ENCODE data around the gene OR2V2. TPM values are rescaled to one million over a fixed set of nuclear protein-coding genes. Genes with fewer than 3 reads are reported as not detected.

Gene OR2V2
- total RNA-seq, 1 experiment from 2014 or later: not detected

DNA sequence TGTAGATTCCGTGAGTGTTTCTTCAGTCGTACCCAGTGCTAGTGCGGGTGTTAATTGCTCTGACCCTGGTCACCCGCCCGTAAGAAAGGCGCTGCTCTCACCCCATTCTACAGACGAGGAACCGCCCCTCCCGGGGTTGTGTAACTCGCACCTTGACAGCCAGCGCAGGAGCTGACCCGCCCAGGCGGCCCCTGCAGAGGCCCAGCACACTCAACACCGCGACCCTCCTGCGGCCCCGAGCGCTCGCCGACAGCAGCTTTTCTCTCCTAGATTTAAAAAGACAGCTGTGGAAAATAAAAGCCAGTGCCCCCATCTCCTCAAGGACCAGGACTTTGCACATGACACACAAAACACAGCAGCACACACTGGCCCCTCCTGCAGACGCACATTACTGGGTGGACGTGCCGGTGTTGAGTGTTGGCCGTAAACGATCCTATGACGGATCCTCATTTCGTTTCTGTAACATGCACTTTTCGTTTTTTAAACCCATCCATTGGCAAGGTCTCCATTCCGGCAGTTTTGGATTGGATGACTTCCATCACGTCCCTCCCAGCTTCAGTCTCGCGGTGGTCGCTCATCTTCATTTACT lies 22.9 kb downstream of the OR2V2 start:
- H3K9ac ChIP-seq (ENCODE audit: extremely low read depth, insufficient read length, low read length): no peak overlapping the region
- DNase-seq: peak; percentile 76
- H3K27me3 Mint-ChIP-seq (ENCODE audit: low read depth): peaks cover 68% of the 10 kb centered on the region

More for the DNA sequence above, 22.9 kb downstream of the OR2V2 start:
- Histone ChIP-seq H3K79me2 (ENCODE audit: insufficient read depth, low read length) (no peaks in the 10 kb centered on the region), H2BK15ac (ENCODE audit: low read depth, low read length) (no peak overlapping the region), H3K4me2 (ENCODE audit: insufficient read depth, insufficient read length, low read length) (peak overlapping the region; percentile 89), H2BK5ac (ENCODE audit: insufficient read length, low read length) (no peak overlapping the region), H4K5ac (ENCODE audit: insufficient read length, low read depth, low read length) (no peak overlapping the region), H3K4me1 (ENCODE audit: insufficient read depth, low read length) (peaks cover 3% of the 10 kb centered on the region; the same call in 1 of the 2 replicates), H2BK120ac (ENCODE audit: low read depth, low read length, poor library complexity, severe bottlenecking) (no peak overlapping the region), H4K91ac (ENCODE audit: insufficient read length, low read depth, low read length) (no peak overlapping the region), H3K4ac (ENCODE audit: low read depth, low read length) (no peak overlapping the region), H4K20me1 (ENCODE audit: control insufficient read depth, insufficient read depth, insufficient read length) (no peaks in the 10 kb centered on the region), H3K14ac (ENCODE audit: insufficient read depth, low read length) (no peak overlapping the region), H2BK20ac (ENCODE audit: low read depth, low read length, poor library complexity, severe bottlenecking) (no peak overlapping the region), H3T11ph (ENCODE audit: low read length) (no peak overlapping the region), H3K9me3 (ENCODE audit: control insufficient read depth, low read depth, low read length) (no peaks in the 10 kb centered on the region), H2AK5ac (ENCODE audit: insufficient read length, low read length) (no peak overlapping the region), H2AFZ (ENCODE audit: low read length) (peak overlapping the region; percentile 1), H3K56ac (ENCODE audit: insufficient read length, low read depth, low read length) (no peak overlapping the region), H3K23me2 (ENCODE audit: insufficient read length, low read depth, low read length, poor library complexity, severe bottlenecking) (peaks cover 15% of the 10 kb centered on the region), H3K18ac (ENCODE audit: insufficient read length, low read depth, low read length) (no peak overlapping the region), H4K8ac (replicated peaks; ENCODE audit: insufficient read length, low read depth, low read length) (no peak overlapping the region), H3K79me1 (ENCODE audit: insufficient read depth, low read depth, low read length, poor library complexity, severe bottlenecking) (no peaks in the 10 kb centered on the region), H3K27me3 (ENCODE audit: insufficient read depth, low read length) (peaks cover 10% of the 10 kb centered on the region), H3K27ac (ENCODE audit: insufficient read length, low read depth, low read length) (no peak overlapping the region), H3K23ac (ENCODE audit: insufficient read length, low read depth, low read length) (no peak overlapping the region), H2BK12ac (ENCODE audit: insufficient read length, low read depth, low read length) (no peak overlapping the region)
- Mint-ChIP-seq H3K36me3 (ENCODE audit: insufficient read depth in 1 of 3, low read depth in 3 of 3) (no peaks in the 10 kb centered on the region; a peak in 1 of 7 replicates), H3K4me1 (peaks cover 29 to 36% of the 10 kb centered on the region in 2 experiments), H3K9me3 (peaks cover 2 to 5% of the 10 kb centered on the region in 2 experiments; a peak in 2 of 5 replicates), H3K27ac (no peak overlapping the region), H3K4me3 (peak overlapping the region; percentile 69 to 93)
- TF ChIP-seq, protein P1, sequence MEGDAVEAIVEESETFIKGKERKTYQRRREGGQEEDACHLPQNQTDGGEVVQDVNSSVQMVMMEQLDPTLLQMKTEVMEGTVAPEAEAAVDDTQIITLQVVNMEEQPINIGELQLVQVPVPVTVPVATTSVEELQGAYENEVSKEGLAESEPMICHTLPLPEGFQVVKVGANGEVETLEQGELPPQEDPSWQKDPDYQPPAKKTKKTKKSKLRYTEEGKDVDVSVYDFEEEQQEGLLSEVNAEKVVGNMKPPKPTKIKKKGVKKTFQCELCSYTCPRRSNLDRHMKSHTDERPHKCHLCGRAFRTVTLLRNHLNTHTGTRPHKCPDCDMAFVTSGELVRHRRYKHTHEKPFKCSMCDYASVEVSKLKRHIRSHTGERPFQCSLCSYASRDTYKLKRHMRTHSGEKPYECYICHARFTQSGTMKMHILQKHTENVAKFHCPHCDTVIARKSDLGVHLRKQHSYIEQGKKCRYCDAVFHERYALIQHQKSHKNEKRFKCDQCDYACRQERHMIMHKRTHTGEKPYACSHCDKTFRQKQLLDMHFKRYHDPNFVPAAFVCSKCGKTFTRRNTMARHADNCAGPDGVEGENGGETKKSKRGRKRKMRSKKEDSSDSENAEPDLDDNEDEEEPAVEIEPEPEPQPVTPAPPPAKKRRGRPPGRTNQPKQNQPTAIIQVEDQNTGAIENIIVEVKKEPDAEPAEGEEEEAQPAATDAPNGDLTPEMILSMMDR (conservative IDR thresholded peaks at IDR 0.05): no peak
- WGBS (ENCODE audit: extremely low coverage, insufficient read length, low lambda C conversion rate): no CpG with 5 or more reads among the region's 33 CpGs

Data from H9 (cell line).